ENCODE data around the gene WAS.
A peak's percentile ranks its signal among the peaks of the same experiment; 100 is the strongest.

WAS gene

DNA sequence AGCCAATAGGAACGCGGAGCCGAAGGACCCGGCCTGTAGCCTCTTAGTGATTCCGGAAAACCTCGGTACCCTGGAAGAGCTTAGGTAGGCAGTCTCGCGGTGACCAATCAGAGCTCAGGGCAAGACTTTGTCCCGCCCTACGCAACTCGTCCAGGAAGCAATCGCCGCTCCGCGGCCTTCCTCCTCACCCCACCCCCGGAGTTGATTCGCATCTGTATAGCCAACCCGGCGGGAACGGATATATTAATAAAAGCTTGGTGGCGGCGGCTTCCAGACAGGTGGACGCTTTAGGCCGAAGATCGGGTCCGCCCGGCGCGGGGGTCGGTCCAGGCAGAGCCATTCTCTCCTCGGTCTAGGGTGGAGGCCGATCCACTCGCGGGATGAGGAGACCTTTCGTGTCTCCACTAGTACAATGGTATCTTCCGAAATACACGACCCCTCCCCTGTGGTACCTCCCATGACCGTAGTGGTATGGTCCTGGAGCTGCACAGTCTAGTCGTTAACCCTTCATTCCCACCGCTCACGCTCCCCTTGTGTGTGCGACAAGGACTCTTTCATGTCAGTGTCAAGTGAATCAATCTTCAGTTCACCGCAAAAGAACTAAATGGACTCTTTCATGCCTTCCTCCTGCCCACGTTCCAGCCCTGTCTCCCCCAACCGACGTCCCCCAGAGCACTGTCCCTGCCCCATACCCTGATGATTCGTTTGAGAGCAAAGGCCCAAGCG, 53.8 kb downstream of the WAS start:
- Histone ChIP-seq H3K27ac (ENCODE audit: poor library complexity, severe bottlenecking) (peak overlapping the region; percentile 60), H3K36me3 (ENCODE audit: low read depth) (no peaks in the 10 kb centered on the region), H3K27me3 (ENCODE audit: insufficient read depth, poor library complexity, severe bottlenecking) (no peaks in the 10 kb centered on the region), H3K4me1 (ENCODE audit: insufficient read depth, poor library complexity, severe bottlenecking) (no peaks in the 10 kb centered on the region), H3K9me3 (ENCODE audit: severe bottlenecking) (no peaks in the 10 kb centered on the region), H3K4me3 (ENCODE audit: severe bottlenecking) (peak overlapping the region; percentile 52)
- DNase-seq (ENCODE audit: low spot score) = peak; percentile 89
- peak; percentile 99 for ATAC-seq (ENCODE audit: low read depth)
- TF ChIP-seq, protein P1, sequence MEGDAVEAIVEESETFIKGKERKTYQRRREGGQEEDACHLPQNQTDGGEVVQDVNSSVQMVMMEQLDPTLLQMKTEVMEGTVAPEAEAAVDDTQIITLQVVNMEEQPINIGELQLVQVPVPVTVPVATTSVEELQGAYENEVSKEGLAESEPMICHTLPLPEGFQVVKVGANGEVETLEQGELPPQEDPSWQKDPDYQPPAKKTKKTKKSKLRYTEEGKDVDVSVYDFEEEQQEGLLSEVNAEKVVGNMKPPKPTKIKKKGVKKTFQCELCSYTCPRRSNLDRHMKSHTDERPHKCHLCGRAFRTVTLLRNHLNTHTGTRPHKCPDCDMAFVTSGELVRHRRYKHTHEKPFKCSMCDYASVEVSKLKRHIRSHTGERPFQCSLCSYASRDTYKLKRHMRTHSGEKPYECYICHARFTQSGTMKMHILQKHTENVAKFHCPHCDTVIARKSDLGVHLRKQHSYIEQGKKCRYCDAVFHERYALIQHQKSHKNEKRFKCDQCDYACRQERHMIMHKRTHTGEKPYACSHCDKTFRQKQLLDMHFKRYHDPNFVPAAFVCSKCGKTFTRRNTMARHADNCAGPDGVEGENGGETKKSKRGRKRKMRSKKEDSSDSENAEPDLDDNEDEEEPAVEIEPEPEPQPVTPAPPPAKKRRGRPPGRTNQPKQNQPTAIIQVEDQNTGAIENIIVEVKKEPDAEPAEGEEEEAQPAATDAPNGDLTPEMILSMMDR (IDR thresholded peaks at IDR 0.05; ENCODE audit: poor library complexity, severe bottlenecking) = no peak

- DNase-seq (ENCODE audit: low spot score) = no peak
- H3K36me3 ChIP-seq (ENCODE audit: low read depth) = no peaks in the 10 kb centered on the region
- TF ChIP-seq, protein P1 (IDR thresholded peaks at IDR 0.05; ENCODE audit: poor library complexity, severe bottlenecking) = no peak
- no peaks in the 10 kb centered on the region for H3K27me3 ChIP-seq (ENCODE audit: insufficient read depth, poor library complexity, severe bottlenecking)
- H3K9me3 ChIP-seq (ENCODE audit: severe bottlenecking) = no peaks in the 10 kb centered on the region
- H3K4me1 ChIP-seq (ENCODE audit: insufficient read depth, poor library complexity, severe bottlenecking) = no peaks in the 10 kb centered on the region
- H3K4me3 ChIP-seq (ENCODE audit: severe bottlenecking) = peak overlapping the region; percentile 52
- H3K27ac ChIP-seq (ENCODE audit: poor library complexity, severe bottlenecking) = peak overlapping the region; percentile 60
- ATAC-seq (ENCODE audit: low read depth) = no peak
These were observed 54.3 kb downstream of the WAS start for GRCh38 chrX:48737940-48738339.
